ENCODE measurements around the gene RBFOX2.

GRCh38 chr22:35981900-35982299 is 46.7 kb downstream of the RBFOX2 start:
- TF ChIP-seq POLR2AphosphoS5 (IDR thresholded peaks at IDR 0.05; ENCODE audit: insufficient read depth in 1 of 2, low read depth in 1 of 2) (no peak), CTCF (IDR thresholded peaks at IDR 0.05) (no peak)
